Stimulated activated CD4-positive, alpha-beta T cell treated with anti-CD3 and anti-CD28 coated beads, Interleukin-2, amount 100 ng/mL, for 4 hours (primary cell): ENCODE measurements around the gene GRM4.
"Not testable (repeated sequence)": the region's sequence is repeated elsewhere in the genome, so short reads cannot be mapped to it uniquely, and the experiment has no call there.

ENCODE experiments used
- DNase-seq: peaks from one replicate; pipeline ENCODE4 v3.0.0-alpha.2; 2020; ENCODE audit warnings: low read depth

GRM4 gene

DNA sequence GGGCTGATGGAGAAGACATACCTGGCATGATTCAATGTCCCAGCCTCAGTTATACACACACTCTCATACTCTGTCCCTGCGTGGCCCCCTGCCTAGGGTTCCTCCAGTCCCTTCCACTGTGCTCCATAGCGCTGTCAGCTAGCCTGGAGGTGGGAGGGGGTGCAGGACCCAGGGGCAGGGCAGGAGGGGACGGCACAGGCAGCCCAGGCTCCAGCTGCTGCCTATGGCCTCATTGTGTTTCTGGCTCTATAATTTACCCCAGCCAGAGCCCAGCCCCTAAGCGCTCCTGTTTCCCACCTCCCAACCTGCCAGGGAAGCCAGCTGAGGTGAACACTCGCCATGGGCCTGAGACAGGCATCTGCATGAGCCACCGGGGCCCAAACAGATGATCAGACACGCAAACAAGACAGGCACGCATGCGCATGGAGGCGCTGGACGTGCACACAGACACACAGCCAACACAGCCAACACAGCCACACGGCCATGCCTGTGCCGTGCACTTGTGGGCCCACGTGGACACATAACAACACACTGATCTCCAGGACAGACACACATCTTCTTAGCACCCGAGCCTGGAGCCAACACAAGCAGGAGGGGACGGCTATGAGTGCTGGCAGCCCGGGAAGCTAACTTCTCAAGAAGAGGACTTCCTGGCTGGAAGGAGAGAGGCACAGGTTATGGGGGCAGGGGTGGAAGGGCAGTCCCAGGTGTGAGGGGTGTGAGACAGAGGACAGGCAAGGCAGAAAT is 124.9 kb downstream of the GRM4 start:
- no peak for DNase-seq

DNA sequence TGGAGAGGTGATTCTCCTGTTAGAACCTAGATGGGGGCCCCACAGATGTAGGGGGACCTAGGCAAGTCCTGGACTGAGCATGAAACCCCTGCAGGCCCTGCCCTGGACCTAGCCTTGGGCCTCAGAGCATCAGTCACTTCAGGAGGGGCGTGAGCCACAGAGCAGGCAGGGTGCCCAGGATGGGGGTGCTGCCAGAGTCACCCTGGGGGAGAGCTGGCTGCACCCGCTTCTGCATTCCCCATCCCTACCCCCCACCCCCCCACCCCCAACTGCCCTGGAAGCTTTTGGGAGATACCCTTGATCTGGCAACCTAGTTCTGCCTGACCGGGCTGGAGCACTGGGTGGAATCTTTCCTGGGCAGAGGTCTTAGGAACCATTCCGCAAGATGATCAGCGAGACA is 125.6 kb downstream of the GRM4 start:
- no peak for DNase-seq

DNA sequence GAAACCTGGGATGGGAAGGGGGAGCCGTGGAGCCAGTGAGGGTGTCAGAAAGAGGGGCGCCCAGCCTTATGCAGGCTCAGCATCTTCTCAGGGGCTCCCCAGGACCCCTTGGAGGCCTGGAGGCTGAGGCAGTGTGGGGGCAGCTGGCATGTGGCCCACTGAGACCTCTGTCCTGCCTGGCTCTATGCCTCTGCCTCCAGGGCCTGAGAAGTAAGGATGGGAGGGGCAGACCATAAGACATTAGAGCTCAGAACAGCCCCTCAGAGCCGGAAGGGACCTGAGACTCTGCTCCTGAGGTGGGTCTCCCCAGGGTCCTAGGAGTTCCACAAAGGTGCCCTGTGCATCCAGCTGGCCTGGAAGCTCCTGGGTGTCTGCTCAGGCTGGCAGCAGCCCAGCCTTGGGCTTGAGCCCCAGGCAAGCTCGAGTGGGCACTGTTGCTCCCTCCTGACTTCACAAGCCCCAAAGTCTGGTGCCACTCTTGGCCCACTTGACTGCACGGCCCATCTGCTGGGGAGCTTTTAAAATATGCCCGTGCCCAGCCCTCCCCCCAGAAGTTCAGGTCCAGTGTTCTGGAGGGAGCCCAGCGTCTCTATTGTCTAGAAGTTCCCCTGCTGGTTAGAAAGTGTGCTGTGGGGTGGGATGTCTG is 126.8 kb downstream of the GRM4 start:
- DNase-seq: no peak

- no peak for DNase-seq
These were observed 127.9 kb downstream of the GRM4 start for GRCh38 chr6:34018026-34018425.

DNA sequence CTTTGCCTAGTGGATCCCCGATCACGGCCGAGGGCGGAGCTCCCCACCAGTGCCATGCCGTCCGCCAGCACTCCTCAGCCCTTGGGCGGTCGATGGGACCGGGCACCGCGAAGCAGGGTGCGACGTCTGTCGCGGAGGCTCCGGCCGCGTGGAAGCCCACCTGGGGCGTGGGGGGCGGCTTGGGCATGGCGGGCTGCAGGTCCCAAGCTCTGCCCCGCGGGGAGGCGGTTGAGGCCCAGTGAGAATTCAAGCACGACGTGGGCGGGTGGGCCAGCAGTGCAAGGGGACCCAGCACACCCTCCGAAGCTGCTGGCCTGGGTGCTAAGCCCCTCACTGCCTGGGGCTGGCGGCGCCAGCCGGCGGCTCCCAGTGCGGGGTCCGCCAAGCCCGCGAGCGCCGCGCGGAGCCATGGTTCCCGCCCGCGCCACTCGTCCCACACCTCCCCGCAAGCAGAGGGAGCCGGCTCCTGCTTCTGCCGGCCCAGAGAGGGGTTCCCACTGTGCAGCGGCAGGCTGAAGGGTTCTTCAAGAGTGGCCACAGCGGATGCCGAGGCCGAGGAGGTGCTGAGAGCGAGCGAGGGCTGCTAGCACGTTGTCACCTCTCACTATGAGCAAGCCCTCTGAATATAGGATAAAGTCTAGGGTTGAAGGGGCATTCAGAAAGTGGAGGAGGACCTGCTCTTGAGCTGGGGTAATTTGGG is 128.6 kb downstream of the GRM4 start:
- no peak for DNase-seq

DNA sequence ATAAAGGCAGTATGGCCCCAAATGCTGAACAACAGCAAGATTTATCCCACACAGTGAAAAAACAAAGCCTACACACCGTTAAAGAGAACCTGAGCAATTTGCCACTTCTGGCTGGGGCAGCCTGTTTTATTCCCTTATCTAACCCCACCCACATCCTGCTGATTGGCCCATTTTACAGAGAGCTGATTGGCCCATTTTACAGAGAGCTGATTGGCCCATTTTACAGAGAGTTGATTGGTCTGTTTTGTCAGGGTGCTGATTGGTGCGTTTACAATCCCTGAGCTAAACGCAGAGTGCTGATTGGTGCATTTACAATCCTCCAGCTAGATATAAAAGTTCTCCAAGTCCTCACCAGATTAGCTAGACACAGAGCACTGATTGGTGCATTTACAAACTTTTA is 129.3 kb downstream of the GRM4 start:
- DNase-seq: not testable (repeated sequence)

GRCh38 chr6:34015586-34015985 is 130.3 kb downstream of the GRM4 start:
- no peak for DNase-seq

GRCh38 chr6:34011264-34011663 is 134.6 kb downstream of the GRM4 start:
- DNase-seq: no peak

DNA sequence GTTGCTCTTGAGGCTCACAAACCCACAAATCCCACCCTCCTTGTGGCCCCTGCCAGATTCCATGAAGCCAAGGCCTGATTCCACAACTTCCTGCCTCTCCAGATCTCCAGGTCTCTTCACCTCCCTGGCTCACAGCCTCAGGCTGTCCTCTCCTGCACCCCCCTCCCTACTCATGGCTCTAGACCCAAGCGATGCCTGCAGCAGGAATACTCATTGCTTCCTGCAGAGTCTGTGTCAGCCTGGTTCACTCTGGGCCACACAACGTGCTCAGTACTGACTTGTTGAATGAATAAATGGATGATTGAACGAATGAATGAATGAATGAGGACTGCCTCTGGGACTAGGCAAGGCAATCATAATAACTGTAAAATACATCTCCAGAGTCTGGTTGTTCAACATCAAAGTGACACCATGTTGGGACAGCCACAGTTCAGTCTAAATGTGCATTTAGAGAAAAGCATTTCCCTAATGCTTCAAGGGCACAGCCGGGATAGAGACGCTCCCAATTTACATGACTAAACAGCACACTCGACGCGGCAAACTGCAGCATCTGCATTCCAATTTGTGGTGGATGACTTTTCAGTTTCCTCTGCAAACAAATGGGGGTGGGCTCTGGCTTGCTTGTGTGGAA is 139.9 kb downstream of the GRM4 start:
- DNase-seq: no peak

DNA sequence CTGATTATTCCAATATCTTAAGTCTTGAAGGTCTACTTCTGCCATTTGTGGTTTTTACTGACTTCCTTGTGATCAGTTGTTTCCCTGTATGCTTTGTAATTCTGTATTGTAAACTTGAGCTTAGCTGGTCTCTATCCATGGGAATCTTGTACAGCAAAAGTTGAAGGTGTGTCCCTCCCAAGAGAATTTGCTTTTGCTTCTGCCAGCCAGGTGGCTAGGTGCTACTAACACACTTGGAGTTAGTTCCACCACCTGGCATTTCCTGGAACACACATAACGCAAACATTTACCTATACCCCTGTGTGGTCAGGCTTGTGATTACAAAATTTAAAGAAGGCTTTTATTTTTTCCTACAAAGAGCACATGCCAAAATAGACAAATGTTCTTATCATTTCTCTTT is 141.2 kb downstream of the GRM4 start:
- DNase-seq: no peak

DNA sequence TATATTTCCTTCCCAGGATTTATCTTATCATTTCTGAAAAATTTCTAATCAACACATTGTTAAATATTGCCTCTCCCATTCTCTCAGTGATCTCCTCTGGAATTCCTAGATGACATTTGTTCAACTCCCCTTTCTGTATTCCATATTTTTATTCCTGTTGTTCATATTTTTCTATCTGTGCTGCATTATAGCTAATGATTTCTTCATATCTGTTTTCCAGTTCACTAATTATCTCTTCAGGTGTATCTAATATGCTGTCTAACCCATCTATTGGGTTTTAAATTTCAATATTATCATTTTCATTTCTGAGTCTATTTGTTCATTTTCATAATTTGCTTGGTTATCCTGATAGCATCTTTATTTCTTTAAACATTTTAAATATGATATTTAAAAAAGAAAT is 141.9 kb downstream of the GRM4 start:
- DNase-seq: no peak

GRCh38 chr6:34001706-34002621 is 143.9 kb downstream of the GRM4 start:
- no peak for DNase-seq

DNA sequence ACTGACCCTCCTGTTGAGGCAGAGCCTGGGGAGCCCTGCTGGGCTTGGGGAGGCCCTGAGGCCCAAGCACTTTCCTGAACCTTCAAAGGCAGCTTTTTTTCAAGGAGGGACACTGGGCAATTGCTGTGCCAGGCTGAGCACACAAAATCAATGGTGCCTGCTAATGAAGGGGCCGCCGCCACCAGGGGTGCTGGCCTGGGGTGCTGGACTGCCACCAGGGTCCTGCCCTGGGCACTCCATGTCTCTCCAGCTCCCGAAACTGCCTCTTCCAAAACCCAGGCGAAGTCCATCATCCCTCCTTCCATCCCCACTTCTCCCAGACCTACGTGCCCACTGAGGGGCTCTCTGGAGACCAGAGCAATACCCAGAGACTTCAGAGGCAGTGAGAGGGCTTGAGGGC is 145.6 kb downstream of the GRM4 start:
- no peak for DNase-seq

GRCh38 chr6:33999567-33999966 is 146.3 kb downstream of the GRM4 start:
- DNase-seq: no peak

- no peak for DNase-seq
These were observed 147.2 kb downstream of the GRM4 start for GRCh38 chr6:33998660-33999059.

DNA sequence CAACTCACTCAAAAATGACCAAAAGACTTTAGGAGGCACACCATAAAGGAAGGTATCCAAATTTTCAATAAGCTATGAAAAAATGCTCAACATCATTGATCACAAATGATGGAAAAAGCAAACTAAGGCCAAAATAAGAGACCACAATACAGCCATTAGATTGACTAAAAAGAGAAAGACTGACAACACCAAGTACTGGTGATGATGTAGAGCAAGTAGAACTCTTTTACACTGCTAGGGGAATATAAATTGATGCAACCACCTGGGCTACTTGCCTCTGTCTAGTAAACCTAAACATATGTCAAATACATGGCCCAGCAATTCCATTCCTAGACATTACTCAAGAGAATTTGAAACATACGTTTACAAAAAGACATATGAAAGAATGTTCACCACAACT is 148.6 kb downstream of the GRM4 start:
- no peak for DNase-seq

DNA sequence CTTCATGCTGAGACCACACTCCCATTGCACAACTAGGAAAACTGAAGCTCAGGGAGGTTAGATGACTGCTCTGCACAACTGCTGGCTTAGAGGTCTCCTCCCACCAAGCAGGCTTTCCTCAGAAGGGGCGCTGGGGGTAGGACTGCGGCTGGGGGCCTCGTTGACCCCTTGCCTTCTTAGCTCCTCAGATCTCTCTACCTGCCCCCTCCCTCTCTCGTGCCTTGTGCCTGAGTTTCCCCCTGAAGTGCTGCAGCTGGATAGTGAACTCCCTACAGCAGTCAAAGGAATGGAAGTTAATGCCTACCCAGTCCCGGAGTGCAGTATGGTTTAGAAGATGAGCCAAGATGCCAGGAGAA is 149.8 kb downstream of the GRM4 start:
- no peak for DNase-seq

GRCh38 chr6:33995309-33996119 is 150.4 kb downstream of the GRM4 start:
- no peak for DNase-seq

- no peak for DNase-seq
These were observed 151.2 kb downstream of the GRM4 start for GRCh38 chr6:33994472-33995308.
